Lower leg skin (tissue), 4 donors: ENCODE data around the gene BPIFB4. TPM values are rescaled to one million over a fixed set of nuclear protein-coding genes. Genes with fewer than 3 reads are reported as not detected.

ENCODE experiments used
- DNase-seq, 2 donors: peaks; one replicate each; pipeline ENCODE4 v3.0.0-alpha.2; 2019; ENCODE audit warnings: low spot score in 2 of 2
- H3K4me3 ChIP-seq: fragments of 200-600 bp; sonication (generic); 2 replicates; pipeline ENCODE4 v1.5.1; 2017; ENCODE audit warnings: mild to moderate bottlenecking, low read depth; ENCODE audit not compliant: poor library complexity, severe bottlenecking
- POLR2A ChIP-seq, 2 donors: fragments of 450-650 bp; IDR thresholded peaks; one replicate each; pipeline ENCODE4 v1.6.1; 2016 to 2017; ENCODE audit warnings: antibody characterized with exemption in 2 of 2, mild to moderate bottlenecking in 1 of 2, moderate library complexity in 1 of 2
- WGBS, 2 donors: methylation state at CpG; one replicate each; pipeline ENCODE4 v1.1.5; 2018; 5-methylcytosine and 5-hydroxymethylcytosine counted together
- intact Hi-C: fragments of 100-400 bp; cut with DNase I; formaldehyde crosslinking; loops from one replicate; pipeline ENCODE4 v1.15.0; 2023; ENCODE audit warnings: low total_unique reads
- total RNA-seq, 4 donors: library from RNA; depleted of rRNA; stranded (reverse); fragments of >200 nt; gene quantifications; one replicate each; pipeline ENCODE4 v1.1.0, GENCODE V29; 2016
- TF ChIP-seq, protein P1 (sequence below), 3 donors: fragments of 450-650 bp; IDR thresholded peaks; one replicate each; pipeline ENCODE4 v1.5.1; 2016; ENCODE audit warnings: antibody characterized with exemption in 3 of 3, mild to moderate bottlenecking in 3 of 3, moderate library complexity in 2 of 3

BPIFB4 gene
- total RNA-seq, 4 donors from 2014 or later, result not detected

DNA sequence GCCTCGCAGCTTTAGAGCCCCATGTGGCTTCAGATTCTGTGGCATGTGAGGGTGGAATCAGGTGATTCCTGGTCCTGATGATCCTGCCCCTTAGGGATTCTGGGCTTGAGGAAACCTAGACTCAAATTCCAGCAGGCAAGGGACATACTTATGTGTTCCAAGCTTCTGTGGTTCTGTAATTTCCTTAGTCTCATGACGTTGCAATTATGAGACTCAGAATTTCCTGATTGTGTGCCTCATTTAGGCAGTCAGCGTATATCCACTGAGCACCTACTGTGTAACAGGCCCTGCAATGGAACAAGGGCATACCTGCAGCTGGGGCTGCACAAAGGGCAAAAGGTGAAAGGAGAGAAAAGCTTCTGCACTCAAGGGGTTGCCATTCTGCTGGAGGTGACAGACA is 11.6 kb upstream of the BPIFB4 start:
- intact Hi-C loops, result no loop called here
- 69 to 70% methylated on average over 3 of the region's 3 CpGs for WGBS, 2 donors
- no peak overlapping the region for H3K4me3 ChIP-seq
- no peak for DNase-seq
- TF ChIP-seq, protein P1, sequence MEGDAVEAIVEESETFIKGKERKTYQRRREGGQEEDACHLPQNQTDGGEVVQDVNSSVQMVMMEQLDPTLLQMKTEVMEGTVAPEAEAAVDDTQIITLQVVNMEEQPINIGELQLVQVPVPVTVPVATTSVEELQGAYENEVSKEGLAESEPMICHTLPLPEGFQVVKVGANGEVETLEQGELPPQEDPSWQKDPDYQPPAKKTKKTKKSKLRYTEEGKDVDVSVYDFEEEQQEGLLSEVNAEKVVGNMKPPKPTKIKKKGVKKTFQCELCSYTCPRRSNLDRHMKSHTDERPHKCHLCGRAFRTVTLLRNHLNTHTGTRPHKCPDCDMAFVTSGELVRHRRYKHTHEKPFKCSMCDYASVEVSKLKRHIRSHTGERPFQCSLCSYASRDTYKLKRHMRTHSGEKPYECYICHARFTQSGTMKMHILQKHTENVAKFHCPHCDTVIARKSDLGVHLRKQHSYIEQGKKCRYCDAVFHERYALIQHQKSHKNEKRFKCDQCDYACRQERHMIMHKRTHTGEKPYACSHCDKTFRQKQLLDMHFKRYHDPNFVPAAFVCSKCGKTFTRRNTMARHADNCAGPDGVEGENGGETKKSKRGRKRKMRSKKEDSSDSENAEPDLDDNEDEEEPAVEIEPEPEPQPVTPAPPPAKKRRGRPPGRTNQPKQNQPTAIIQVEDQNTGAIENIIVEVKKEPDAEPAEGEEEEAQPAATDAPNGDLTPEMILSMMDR (IDR thresholded peaks at IDR 0.05), result no peak
- no peak for TF ChIP-seq POLR2A (IDR thresholded peaks at IDR 0.05)

DNA sequence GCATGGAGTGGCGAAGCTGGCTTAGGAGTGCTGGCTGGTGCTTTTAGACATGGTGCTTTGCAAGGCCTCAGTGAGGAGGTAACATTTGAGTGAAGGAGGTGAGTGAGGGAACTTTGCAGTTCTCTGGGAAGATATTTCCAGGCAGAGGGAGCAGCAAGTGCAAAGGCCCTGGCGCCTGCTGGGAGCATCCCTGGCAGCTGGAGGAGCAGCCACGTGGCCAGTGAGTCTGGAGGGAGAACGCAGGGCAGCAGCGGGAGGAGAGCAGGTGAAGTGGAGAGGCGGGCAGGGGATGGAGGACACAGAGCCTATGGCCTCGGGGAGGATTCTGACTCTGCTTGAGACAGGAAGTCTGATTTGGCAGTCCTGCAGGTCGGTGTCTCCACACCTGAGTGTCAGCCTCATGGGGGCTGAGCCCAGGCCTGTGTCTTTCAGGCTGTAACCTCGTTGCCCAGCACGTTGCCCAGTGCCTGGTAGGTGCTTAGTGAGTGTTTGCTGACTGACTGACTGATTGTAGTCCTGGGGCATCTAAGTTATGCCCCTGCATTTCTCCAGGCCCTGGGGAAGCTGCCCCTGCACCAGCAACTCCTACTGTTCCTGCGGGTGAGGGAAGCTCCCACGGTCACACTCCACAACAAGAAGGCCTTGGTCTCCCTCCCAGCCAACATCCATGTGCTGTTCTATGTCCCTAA is 11.0 kb upstream of the BPIFB4 start:
- no peak for DNase-seq
- no peak overlapping the region for H3K4me3 ChIP-seq
- WGBS, 2 donors, result 74 to 80% methylated on average over 10 to 12 of the region's 12 CpGs
- intact Hi-C loops, result no loop called here
- TF ChIP-seq, protein P1 (IDR thresholded peaks at IDR 0.05), result no peak
- no peak for TF ChIP-seq POLR2A (IDR thresholded peaks at IDR 0.05)

DNA sequence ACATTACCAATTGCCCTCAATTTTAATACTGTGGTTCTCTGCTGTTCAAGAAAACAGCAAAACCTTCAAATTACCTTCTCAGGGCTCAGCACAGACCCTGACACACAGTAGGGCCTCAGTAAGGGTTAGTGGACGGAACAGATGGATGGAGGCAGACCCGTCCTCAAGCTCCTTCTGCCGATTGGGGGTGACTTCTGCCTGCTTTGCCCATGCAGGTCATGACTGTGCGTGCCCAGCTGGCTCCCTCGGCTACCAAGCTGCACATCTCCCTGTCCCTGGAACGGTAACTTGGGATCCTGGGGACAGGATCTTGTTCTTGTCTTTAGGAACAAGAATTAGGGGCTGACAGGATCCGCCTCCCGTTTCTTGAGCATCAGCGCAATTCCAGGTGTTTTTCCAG is 9.8 kb upstream of the BPIFB4 start:
- H3K4me3 ChIP-seq, result no peak overlapping the region
- WGBS, 2 donors, result 83 to 84% methylated on average over 9 of the region's 9 CpGs
- TF ChIP-seq POLR2A (IDR thresholded peaks at IDR 0.05), result no peak
- TF ChIP-seq, protein P1 (IDR thresholded peaks at IDR 0.05), result no peak
- intact Hi-C loops, result no loop called here
- no peak for DNase-seq

DNA sequence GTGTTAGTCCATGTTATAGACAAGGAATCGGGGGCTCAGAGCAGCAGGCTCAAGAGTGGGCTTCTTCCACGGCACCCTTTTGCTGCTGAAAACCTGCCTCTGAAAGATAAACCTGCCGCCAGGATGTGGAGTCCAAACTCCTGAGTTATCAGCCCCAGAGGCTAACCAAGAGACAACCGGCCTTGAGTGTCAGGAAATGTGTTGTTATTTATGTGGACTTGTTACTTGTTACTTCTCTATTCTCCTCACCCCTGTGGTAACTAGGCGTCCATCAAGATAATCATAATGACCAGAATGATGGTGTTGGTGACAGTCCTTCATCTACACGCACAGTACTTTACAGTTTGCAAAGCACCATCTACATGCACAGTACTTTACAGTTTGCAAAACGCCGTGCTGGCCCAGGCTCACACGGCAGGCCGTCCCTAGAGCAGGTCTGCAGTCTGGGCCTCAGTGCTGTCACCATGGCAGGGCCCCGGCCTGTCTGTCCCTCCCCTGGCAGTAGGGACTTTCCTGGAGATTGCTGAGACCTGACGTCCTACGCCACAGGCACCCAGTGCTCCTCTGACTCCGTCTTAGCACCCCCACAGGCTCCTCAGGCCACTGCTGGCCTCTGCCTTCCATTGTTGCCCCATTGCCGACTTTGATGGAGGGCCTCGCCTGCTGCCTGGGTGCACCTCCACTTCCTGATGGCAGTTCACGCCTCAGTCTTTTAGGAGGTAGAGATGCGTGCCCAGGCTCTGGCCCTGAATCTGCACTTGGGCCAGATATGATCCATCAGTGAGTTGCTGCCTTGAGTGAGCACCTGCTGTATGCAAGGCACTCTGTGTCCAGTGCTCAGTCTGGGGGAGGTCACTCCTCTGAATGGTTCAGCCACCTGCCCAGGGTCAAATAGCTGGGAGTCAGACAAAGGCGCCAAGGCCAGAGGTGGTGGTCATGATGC is 9.1 kb upstream of the BPIFB4 start:
- intact Hi-C loops, result no loop called here
- WGBS, 2 donors, result 81% methylated on average over 19 of the region's 19 CpGs
- H3K4me3 ChIP-seq, result no peak overlapping the region
- TF ChIP-seq POLR2A (IDR thresholded peaks at IDR 0.05), result no peak
- TF ChIP-seq, protein P1 (IDR thresholded peaks at IDR 0.05), result no peak
- DNase-seq, result no peak

DNA sequence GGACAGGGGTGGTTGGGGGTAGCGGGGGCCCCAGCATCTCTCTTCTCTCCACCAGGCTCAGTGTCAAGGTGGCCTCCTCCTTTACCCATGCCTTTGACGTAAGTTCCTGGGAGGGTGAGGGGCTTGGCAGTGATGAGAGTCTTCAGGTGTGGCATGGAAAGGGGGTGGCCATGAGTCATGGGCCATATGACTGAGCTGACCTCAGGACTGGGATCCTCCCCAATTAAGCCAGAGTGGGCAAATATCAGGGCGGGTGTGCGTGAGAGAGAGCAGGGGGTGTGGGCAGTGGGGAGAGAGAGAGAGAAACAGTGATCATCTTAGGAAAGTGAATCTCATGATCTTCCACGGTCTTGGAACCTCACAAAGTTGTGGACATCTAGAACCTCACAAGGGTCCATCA is 8.2 kb upstream of the BPIFB4 start:
- no peak for DNase-seq
- intact Hi-C loops, result no loop called here
- no peak overlapping the region for H3K4me3 ChIP-seq
- WGBS, 2 donors, result 74 to 78% methylated on average over 5 of the region's 5 CpGs
- TF ChIP-seq, protein P1 (IDR thresholded peaks at IDR 0.05), result no peak
- TF ChIP-seq POLR2A (IDR thresholded peaks at IDR 0.05), result no peak
